GM10847 (cell line): Measurements from ENCODE around the gene TNS3.

Experiments
- POLR2A ChIP-seq: IDR thresholded peaks from 2 replicates; pipeline ENCODE4 v1.6.1; 2011; ENCODE audit not compliant: insufficient read length; ENCODE audit errors: extremely low read depth

The TNS3 gene

DNA sequence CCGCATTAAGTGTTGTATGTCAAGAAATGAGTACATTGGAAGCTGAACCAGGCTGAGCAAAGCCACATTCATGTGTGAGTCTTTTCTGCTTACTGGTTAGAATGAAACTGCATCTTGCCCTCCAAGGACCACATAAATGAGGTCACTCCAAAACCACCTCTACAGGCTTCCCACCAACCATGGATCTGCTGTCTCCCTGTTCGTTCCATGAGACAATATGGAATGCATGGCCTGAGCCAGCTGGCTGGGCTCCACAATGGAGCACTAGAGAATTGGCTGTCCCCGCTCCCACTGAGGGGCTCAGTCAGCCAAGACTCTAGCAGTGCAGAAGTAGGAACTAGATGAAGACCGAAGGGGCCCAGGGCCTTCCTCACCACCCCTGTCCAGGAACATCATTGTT, 120.8 kb downstream of the TNS3 start:
- no peak for TF ChIP-seq POLR2A

GRCh38 chr7:47460251-47460989, 121.5 kb downstream of the TNS3 start:
- TF ChIP-seq POLR2A: no peak

- TF ChIP-seq POLR2A: no peak
These were observed 123.4 kb downstream of the TNS3 start for GRCh38 chr7:47458486-47458885.

- TF ChIP-seq POLR2A: no peak
These were observed 123.9 kb downstream of the TNS3 start for GRCh38 chr7:47458057-47458456.

DNA sequence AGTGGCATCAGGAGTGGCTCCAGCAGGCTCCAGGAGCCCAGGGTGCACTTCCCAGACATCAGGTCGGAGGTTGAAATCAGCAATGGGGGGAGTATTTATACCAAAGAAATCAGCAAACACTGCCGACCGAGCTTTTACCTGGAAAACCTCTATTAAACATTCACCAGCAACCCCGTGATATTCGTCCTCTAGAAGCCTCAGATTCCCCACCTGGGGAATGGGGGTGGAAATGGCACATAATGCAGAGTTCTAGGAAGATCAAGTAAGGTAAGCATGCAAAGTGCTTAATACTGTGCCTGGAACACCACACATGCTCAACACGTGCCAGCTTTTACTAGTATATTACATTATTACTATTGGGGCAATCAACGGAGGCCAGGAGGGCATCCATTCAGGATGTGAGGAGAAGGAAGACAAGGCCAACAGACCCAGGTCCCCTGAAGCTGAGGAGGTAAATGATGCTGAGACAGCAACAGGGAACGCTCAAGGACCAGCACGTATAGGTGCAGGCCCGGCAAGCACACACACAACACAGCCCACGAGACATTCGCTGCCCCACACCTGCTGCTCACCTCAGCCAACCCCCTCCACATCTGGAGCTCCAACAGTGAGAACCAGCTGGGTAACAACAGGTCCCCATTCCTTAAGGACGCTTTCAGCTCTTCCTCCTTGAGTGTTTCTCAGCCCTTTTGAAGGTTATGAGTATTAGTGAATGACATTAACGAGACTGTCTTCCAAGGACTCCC, 125.5 kb downstream of the TNS3 start:
- TF ChIP-seq POLR2A: no peak

GRCh38 chr7:47455872-47456185, 126.1 kb downstream of the TNS3 start:
- TF ChIP-seq POLR2A: no peak

DNA sequence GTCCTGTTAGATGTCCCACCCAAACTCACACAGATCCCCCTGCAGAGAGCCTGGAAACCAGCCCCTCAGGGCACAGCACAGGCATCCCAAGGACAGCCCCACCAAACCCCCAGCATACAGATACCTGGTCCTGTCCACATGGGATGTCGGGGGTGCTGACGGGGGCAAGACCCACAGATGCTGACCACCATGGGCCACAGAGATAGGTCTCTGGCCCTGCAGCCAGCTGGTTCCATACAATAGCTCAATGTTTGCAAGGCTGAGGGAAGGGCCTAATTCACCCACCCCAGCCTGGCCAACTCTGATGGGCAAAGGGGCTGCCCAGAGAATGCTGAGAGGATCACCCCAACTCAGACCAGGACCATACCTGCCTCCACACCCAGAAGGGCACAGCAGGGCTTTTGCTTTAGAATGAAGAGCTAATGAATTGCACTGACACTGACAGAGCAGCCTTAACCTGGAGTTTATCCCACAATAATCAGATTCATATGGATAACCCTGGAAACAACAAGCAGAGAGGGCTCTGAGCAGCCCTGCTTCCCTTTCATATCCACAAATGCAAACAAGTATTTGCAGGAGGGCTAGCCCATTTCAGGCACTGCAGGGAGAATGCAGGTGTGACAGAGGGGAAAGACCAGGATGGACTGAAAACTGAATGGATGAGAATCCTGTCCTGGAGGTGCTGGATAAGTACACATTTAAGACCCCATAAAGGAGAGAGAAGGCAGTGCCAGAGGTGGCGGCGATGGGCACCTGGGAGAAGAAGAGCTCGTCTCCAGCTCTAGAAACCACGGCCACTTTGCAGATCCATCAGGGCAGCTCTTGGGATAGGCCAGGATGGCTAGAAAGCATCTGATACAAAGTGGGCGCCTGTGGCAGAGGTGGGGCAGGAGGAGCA, 126.7 kb downstream of the TNS3 start:
- TF ChIP-seq POLR2A: no peak

DNA sequence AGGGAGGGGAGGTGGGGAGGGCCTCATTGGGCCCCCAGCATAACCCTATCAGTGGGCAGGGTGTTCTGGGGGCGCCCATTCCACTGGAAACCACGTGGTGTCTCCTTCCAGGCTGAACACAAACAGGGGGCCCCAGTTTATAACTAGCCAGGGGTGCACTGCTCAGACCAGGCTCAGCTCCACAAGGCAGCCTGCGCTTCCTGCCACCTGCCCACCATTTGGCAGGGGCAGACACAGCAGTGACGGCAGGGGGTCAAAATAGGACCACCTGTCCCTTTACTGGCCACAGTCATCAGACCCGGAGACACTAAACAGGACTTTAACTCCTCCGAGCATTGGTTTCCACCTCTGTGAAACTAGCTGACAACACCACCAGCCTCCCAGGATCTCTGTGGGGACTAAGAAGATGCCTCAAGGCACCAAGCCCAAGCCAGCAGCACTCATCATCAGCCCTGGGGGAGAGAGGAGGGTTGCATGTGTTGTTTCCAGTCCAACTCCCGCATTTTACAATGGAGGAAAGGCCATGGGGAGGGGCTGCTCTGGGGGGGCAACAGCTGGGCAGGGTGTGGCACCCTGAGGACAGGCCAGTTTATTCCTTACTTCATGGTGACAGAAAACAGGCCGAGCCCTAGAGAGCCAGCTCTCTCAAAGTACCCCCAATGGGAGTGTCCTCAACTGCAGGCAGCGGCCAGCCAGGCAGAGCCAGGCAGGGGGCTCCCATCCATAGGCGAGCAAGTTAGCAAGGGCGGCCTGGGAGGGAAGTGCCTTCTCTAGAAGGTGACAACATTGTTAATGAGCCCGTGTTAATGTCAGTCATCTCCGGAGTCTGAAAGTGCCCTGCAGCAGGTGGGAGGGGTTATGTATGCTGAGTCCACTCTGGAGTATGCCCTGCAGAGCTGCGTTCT, 127.6 kb downstream of the TNS3 start:
- no peak for TF ChIP-seq POLR2A

DNA sequence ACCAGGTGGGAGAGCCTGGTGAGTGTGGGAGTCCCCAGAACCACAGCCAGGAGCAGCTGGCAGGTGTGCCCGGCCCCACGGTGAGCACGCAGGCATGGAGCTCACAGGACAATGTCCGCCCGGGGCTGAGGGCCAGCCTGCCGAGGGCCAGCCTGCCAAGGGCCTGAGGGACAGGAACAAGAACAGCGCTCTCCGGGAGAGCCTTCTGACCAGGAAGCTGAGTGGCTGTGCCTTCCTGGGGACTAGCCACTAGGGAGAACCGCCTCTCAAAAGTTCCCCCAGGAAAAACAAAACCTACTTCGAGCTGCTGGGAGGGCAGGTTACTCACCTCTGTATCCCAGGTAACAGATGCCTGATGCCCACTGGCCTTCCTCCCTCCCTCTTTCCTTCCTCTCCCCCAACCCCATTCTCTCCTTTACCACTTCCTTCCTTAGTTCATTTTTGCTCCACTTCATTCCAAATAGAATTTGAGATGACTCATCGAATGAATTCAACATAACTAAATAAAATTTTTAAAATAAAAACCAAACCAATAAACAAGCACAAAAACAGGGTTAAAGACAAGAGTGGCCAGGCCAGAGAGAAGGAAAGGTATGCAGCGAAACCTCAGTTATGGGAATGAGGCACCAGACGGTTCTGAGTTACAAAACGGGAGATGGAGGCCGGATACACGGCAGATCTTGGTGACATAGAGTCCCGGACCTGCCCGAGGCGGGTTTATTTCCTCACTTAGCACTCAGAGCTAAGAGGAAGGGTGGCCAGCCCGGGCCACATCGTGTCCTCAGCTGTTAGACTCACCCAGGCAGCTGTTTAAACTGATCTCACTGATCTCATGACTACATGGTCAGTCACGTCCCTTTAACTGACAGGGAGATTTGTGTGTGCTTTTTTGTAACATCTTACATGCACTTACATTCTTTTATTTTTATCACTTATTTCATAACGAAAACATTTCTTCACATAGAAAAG, 128.5 kb downstream of the TNS3 start:
- TF ChIP-seq POLR2A: no peak

- TF ChIP-seq POLR2A: no peak
These were observed 129.2 kb downstream of the TNS3 start for GRCh38 chr7:47452715-47453092.

DNA sequence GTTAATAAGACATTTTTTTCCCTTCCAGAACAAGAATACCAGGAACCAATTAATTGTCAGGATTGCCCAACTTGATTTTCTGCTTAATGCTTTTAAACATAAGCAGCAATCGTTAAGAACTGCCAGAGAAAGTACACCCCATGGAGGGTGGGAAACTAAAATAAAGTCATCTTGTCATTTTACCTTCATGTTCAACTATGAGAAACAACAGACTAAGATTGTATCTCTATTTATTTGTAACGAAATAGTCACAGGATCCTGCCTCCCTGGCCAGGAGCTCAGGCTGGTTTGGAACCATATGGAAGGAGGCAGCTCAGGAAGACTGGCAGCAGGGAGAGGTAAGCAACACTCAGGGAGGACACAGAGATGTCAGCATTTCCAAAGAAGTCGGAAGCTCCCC, 129.6 kb downstream of the TNS3 start:
- no peak for TF ChIP-seq POLR2A

DNA sequence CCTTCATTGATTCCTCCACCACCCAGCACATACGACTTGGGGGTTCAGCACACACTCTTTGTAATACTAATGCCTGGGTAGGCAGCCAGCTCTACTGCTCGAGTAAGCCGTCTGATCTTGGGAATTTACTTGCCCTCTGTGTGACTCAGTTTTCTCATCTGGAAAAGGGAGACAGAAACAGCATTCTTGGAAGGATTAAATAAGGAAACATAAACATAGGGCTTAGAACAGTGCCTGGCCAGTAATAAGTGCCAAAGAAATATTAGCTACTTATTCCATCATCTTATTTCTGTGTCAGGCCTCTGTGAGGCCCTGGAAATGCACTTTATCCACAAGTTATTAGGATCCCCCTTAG, 130.1 kb downstream of the TNS3 start:
- TF ChIP-seq POLR2A: no peak

- no peak for TF ChIP-seq POLR2A
These were observed 131.9 kb downstream of the TNS3 start for GRCh38 chr7:47449810-47450590.
